PC-9 (cell line): ENCODE measurements around the gene RBMS3. TPM values are rescaled to one million over a fixed set of nuclear protein-coding genes. Genes with fewer than 3 reads are reported as not detected.

Experiments
- BruUV-seq: library from RNA; stranded (reverse); fragments of 400-500 nt; replicated peaks from 2 replicates; lab custom pipeline; 2021; lab: Mats Ljungman, UMichigan
- CTCF ChIA-PET: fragments of 300-600 bp; sonication (Branson Sonifier 250); formaldehyde crosslinking; loops from one replicate; lab custom pipeline; 2022; ENCODE audit warnings: antibody characterized with exemption; lab: Charles Lee
- POLR2A ChIA-PET: fragments of 300-600 bp; sonication (Branson Sonifier 250); formaldehyde crosslinking; loops from one replicate; lab custom pipeline; 2022; ENCODE audit warnings: antibody characterized with exemption; ENCODE audit not compliant: unreplicated experiment; lab: Charles Lee
- DNase-seq, 2 experiments: peaks; one replicate each; pipeline versions ENCODE4 v3.0.0 to v3.0.0-alpha.2; 2015 to 2022; ENCODE audit warnings: mixed read lengths in 1 of 2
- H2AFZ ChIP-seq: fragments of 200-600 bp; sonication (generic); 2 replicates; pipeline ENCODE4 v1.8.1; 2017; ENCODE audit warnings: antibody characterized with exemption
- H3F3A ChIP-seq: fragments of 200-600 bp; sonication (generic); 2 replicates; pipeline ENCODE4 v1.8.1; 2017; ENCODE audit warnings: antibody characterized with exemption, mild to moderate bottlenecking, low read depth; ENCODE audit not compliant: insufficient read depth
- H3K27ac ChIP-seq: fragments of 200-600 bp; sonication (generic); 2 replicates; pipeline ENCODE4 v1.6.1; 2016; ENCODE audit warnings: mixed run types
- H3K27me3 ChIP-seq: fragments of 200-600 bp; sonication (generic); 2 replicates; pipeline ENCODE4 v1.6.1; 2016; ENCODE audit warnings: low read depth, mixed run types; ENCODE audit not compliant: insufficient read depth
- H3K36me3 ChIP-seq: fragments of 200-600 bp; sonication (generic); 2 replicates; pipeline ENCODE4 v1.6.1; 2016; ENCODE audit warnings: low read depth, mixed run types
- H3K4me1 ChIP-seq: fragments of 200-600 bp; sonication (generic); replicated peaks from 2 replicates; pipeline ENCODE4 v1.6.1; 2016; ENCODE audit warnings: mixed run types; ENCODE audit not compliant: insufficient read depth
- H3K4me2 ChIP-seq: fragments of 200-600 bp; sonication (generic); 2 replicates; pipeline ENCODE4 v1.6.1; 2017; ENCODE audit warnings: mixed run types
- H3K4me3 ChIP-seq: fragments of 200-600 bp; sonication (generic); 2 replicates; pipeline ENCODE4 v1.6.1; 2016; ENCODE audit warnings: mixed run types
- H3K79me2 ChIP-seq: fragments of 200-600 bp; sonication (generic); 2 replicates; pipeline ENCODE4 v1.6.1; 2017; ENCODE audit warnings: low read depth, mixed run types
- H3K9me2 ChIP-seq: fragments of 200-600 bp; sonication (generic); 2 replicates; pipeline ENCODE4 v1.8.1; 2017; ENCODE audit warnings: mild to moderate bottlenecking; ENCODE audit not compliant: insufficient read depth
- H3K9me3 ChIP-seq: fragments of 200-600 bp; sonication (generic); 2 replicates; pipeline ENCODE4 v1.8.1; 2016; ENCODE audit warnings: low read depth; ENCODE audit not compliant: insufficient read depth
- H4K20me1 ChIP-seq: fragments of 200-600 bp; sonication (generic); 2 replicates; pipeline ENCODE4 v1.8.1; 2017; ENCODE audit not compliant: insufficient read depth
- CTCF ChIP-seq: fragments of 200-600 bp; sonication (generic); conservative IDR thresholded peaks from 2 replicates; pipeline ENCODE4 v1.6.1; 2017; ENCODE audit warnings: mixed run types, antibody characterized with exemption, mild to moderate bottlenecking, moderate library complexity
- EZH2 ChIP-seq: fragments of 200-600 bp; sonication (generic); IDR thresholded peaks from 2 replicates; pipeline ENCODE4 v1.8.0; 2017; ENCODE audit warnings: antibody characterized with exemption, low read depth
- intact Hi-C: fragments of 100-400 bp; cut with micrococcal nuclease; formaldehyde crosslinking; loops from one replicate; pipeline ENCODE4 v1.10.0; 2022; ENCODE audit not compliant: unreplicated experiment
- total RNA-seq: library from RNA; stranded (reverse); gene quantifications from 2 replicates; pipeline ENCODE4 v1.2.3, GENCODE V29; 2021

RBMS3 gene
- total RNA-seq, 1 experiment from 2014 or later = 3.5 TPM

DNA sequence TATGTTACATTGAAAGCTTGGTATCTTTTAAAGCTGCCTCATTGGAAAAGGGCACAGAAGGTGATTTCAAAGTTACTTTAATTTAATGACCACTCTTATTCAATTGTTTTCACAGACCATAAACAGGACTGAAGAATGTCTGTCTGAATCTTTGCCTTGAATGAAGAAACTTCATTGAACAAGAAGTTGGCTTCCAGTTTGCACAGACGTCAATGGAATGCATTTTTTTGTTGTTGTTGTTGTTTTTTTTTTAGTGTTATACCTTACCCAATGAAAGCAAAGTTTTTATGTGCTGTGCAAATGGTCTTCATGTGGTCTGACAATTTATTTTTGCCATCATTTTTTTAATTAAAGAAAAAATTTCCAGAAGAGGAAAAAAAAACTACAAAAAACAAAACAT lies 722.9 kb downstream of the RBMS3 start:
- POLR2A ChIA-PET = no interaction called here
- H3K79me2 ChIP-seq = no peaks in the 10 kb centered on the region

GRCh38 chr3:30004481-30004880 lies 723.6 kb downstream of the RBMS3 start:
- CTCF ChIA-PET = no interaction called here

More for the DNA sequence above, 722.9 kb downstream of the RBMS3 start:
- Histone ChIP-seq H3K27me3 (no peaks in the 10 kb centered on the region), H3K9me2 (no peaks in the 10 kb centered on the region), H3K4me3 (no peak overlapping the region), H2AFZ (no peak overlapping the region), H3K36me3 (no peaks in the 10 kb centered on the region), H3K4me2 (no peak overlapping the region), H4K20me1 (no peaks in the 10 kb centered on the region), H3K4me1 (no peaks in the 10 kb centered on the region), H3F3A (no peaks in the 10 kb centered on the region), H3K27ac (no peak overlapping the region), H3K9me3 (no peaks in the 10 kb centered on the region)
- intact Hi-C loops = no loop called here
- TF ChIP-seq EZH2 (no peak), CTCF (no peak)
- CTCF ChIA-PET = no interaction called here
- no TSS peak for BruUV-seq
- DNase-seq = no peak

DNA sequence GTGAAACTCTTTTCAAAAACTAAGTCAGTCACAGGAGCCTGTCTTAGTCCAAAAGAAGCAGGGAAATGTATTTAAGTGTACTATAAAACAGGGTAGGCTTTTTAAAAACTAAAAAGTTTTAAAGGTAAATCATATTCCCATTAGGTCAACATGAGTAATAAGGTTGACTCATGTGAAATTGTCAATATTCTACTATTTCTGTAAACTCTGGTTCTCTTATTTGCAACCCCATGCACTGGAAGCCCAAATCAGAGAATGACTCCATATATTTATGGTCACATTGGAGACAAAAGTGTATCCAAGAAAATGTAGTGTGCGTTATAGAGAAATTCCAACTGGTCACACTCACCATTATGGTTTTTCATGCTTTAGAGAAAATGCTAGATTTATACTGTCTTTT lies 725.2 kb downstream of the RBMS3 start:
- Histone ChIP-seq H3K36me3 (no peaks in the 10 kb centered on the region), H3K79me2 (no peaks in the 10 kb centered on the region), H2AFZ (no peak overlapping the region), H3F3A (no peaks in the 10 kb centered on the region), H3K9me2 (no peaks in the 10 kb centered on the region), H3K4me1 (no peaks in the 10 kb centered on the region), H4K20me1 (no peaks in the 10 kb centered on the region), H3K4me3 (no peak overlapping the region), H3K27ac (no peak overlapping the region), H3K9me3 (no peaks in the 10 kb centered on the region), H3K27me3 (no peaks in the 10 kb centered on the region), H3K4me2 (no peak overlapping the region)
- ChIA-PET POLR2A (no interaction called here), CTCF (no interaction called here)
- intact Hi-C loops = no loop called here
- no peak for DNase-seq
- no TSS peak for BruUV-seq
- TF ChIP-seq EZH2 = no peak
- no peak for TF ChIP-seq CTCF

More at GRCh38 chr3:30004481-30004880, 723.6 kb downstream of the RBMS3 start:
- Histone ChIP-seq H3K4me2 (no peak overlapping the region), H3K79me2 (no peaks in the 10 kb centered on the region), H3K27ac (no peak overlapping the region), H4K20me1 (no peaks in the 10 kb centered on the region), H3K9me2 (no peaks in the 10 kb centered on the region), H3K4me3 (no peak overlapping the region), H3K4me1 (no peaks in the 10 kb centered on the region), H2AFZ (no peak overlapping the region), H3K9me3 (no peaks in the 10 kb centered on the region), H3F3A (no peaks in the 10 kb centered on the region), H3K36me3 (no peaks in the 10 kb centered on the region), H3K27me3 (no peaks in the 10 kb centered on the region)
- BruUV-seq = no TSS peak
- POLR2A ChIA-PET = no interaction called here
- DNase-seq = no peak
- intact Hi-C loops = no loop called here
- TF ChIP-seq EZH2 = no peak
- no peak for TF ChIP-seq CTCF
